ENCODE data around the gene ZNF367. TPM values are rescaled to one million over a fixed set of nuclear protein-coding genes. Genes with fewer than 3 reads are reported as not detected.
"Not testable (repeated sequence)": the region's sequence is repeated elsewhere in the genome, so short reads cannot be mapped to it uniquely, and the experiment has no call there.

Gene ZNF367
- total RNA-seq, 1 donor from 2014 or later, result 18.0 TPM

- no peak for TF ChIP-seq EZH2phosphoT487 (IDR thresholded peaks at IDR 0.05)
- TF ChIP-seq CTCF (IDR thresholded peaks at IDR 0.05), result no peak
- no peak for TF ChIP-seq EZH2 (IDR thresholded peaks at IDR 0.05)
- Histone ChIP-seq H3K27me3 (no peaks in the 10 kb centered on the region), H3K4me2 (no peak overlapping the region), H4K20me1 (ENCODE audit: low read depth) (no peaks in the 10 kb centered on the region), H3K4me1 (no peaks in the 10 kb centered on the region), H3K36me3 (no peaks in the 10 kb centered on the region), H3K9me3 (ENCODE audit: low read depth) (no peaks in the 10 kb centered on the region), H3K4me3 (no peak overlapping the region), H2AFZ (replicated peaks) (no peak overlapping the region), H3K9ac (no peak overlapping the region), H3F3A (ENCODE audit: low read depth) (no peaks in the 10 kb centered on the region), H3K79me2 (ENCODE audit: low read depth) (no peaks in the 10 kb centered on the region), H3K27ac (no peak overlapping the region)
- Mint-ChIP-seq H3K4me3 (no peak overlapping the region), H3K36me3 (peaks cover 10% of the 10 kb centered on the region), H3K27me3 (ENCODE audit: insufficient read depth, low read depth) (no peaks in the 10 kb centered on the region), H3K4me1 (no peaks in the 10 kb centered on the region), H3K27ac (no peak overlapping the region), H3K9me3 (no peaks in the 10 kb centered on the region)
- no peak for DNase-seq (ENCODE audit: low spot score)
Observed at GRCh38 chr9:96361668-96362067, 56.5 kb downstream of the ZNF367 start.

GRCh38 chr9:96360976-96361375 is 57.2 kb downstream of the ZNF367 start:
- Histone ChIP-seq H2AFZ (replicated peaks) (no peak overlapping the region), H3K4me2 (no peak overlapping the region), H4K20me1 (ENCODE audit: low read depth) (no peaks in the 10 kb centered on the region), H3K9me3 (ENCODE audit: low read depth) (no peaks in the 10 kb centered on the region), H3K4me3 (no peak overlapping the region), H3K79me2 (ENCODE audit: low read depth) (no peaks in the 10 kb centered on the region), H3K4me1 (no peaks in the 10 kb centered on the region), H3K9ac (no peak overlapping the region), H3K36me3 (no peaks in the 10 kb centered on the region), H3K27me3 (no peaks in the 10 kb centered on the region), H3F3A (ENCODE audit: low read depth) (no peaks in the 10 kb centered on the region), H3K27ac (no peak overlapping the region)
- peaks cover 10% of the 10 kb centered on the region for H3K36me3 Mint-ChIP-seq
- DNase-seq (ENCODE audit: low spot score), result no peak
- H3K9me3 Mint-ChIP-seq, result no peaks in the 10 kb centered on the region
- H3K4me1 Mint-ChIP-seq, result no peaks in the 10 kb centered on the region
- H3K27me3 Mint-ChIP-seq (ENCODE audit: insufficient read depth, low read depth), result no peaks in the 10 kb centered on the region
- TF ChIP-seq EZH2phosphoT487 (IDR thresholded peaks at IDR 0.05) (no peak), EZH2 (IDR thresholded peaks at IDR 0.05) (no peak), CTCF (IDR thresholded peaks at IDR 0.05) (no peak)
- no peak overlapping the region for H3K4me3 Mint-ChIP-seq
- no peak overlapping the region for H3K27ac Mint-ChIP-seq

- H3K27me3 Mint-ChIP-seq (ENCODE audit: insufficient read depth, low read depth); H2AFZ ChIP-seq (replicated peaks); H3K27ac Mint-ChIP-seq; H3F3A ChIP-seq (ENCODE audit: low read depth); H3K27ac ChIP-seq; H3K4me3 ChIP-seq; H3K4me2 ChIP-seq; H3K9ac ChIP-seq; H3K9me3 ChIP-seq (ENCODE audit: low read depth); DNase-seq (ENCODE audit: low spot score); H4K20me1 ChIP-seq (ENCODE audit: low read depth); H3K4me3 Mint-ChIP-seq; H3K36me3 ChIP-seq; H3K4me1 Mint-ChIP-seq; H3K27me3 ChIP-seq; H3K4me1 ChIP-seq; H3K9me3 Mint-ChIP-seq; H3K79me2 ChIP-seq (ENCODE audit: low read depth): not testable (repeated sequence)
- H3K36me3 Mint-ChIP-seq, result peaks cover 10% of the 10 kb centered on the region
Observed at GRCh38 chr9:96360523-96360922, 57.6 kb downstream of the ZNF367 start.

- no peak overlapping the region for H3K4me3 ChIP-seq
- DNase-seq (ENCODE audit: low spot score), result no peak
- no peak overlapping the region for H3K27ac ChIP-seq
- H3K4me3 Mint-ChIP-seq, result no peak overlapping the region
- no peak overlapping the region for H2AFZ ChIP-seq (replicated peaks)
- no peaks in the 10 kb centered on the region for H3K9me3 ChIP-seq (ENCODE audit: low read depth)
- H3F3A ChIP-seq (ENCODE audit: low read depth), result no peaks in the 10 kb centered on the region
- TF ChIP-seq CTCF (IDR thresholded peaks at IDR 0.05) (no peak), EZH2phosphoT487 (IDR thresholded peaks at IDR 0.05) (no peak), EZH2 (IDR thresholded peaks at IDR 0.05) (no peak)
- no peaks in the 10 kb centered on the region for H4K20me1 ChIP-seq (ENCODE audit: low read depth)
- H3K4me1 ChIP-seq, result peaks cover 4% of the 10 kb centered on the region
- peaks cover 10% of the 10 kb centered on the region for H3K4me1 Mint-ChIP-seq
- peaks cover 3% of the 10 kb centered on the region for H3K27me3 Mint-ChIP-seq (ENCODE audit: insufficient read depth, low read depth)
- no peak overlapping the region for H3K27ac Mint-ChIP-seq
- H3K4me2 ChIP-seq, result peak overlapping the region; percentile 2
- H3K36me3 Mint-ChIP-seq, result peaks cover 25% of the 10 kb centered on the region
- H3K79me2 ChIP-seq (ENCODE audit: low read depth), result no peaks in the 10 kb centered on the region
- H3K27me3 ChIP-seq, result no peaks in the 10 kb centered on the region
- H3K9me3 Mint-ChIP-seq, result peaks cover 29% of the 10 kb centered on the region
- H3K9ac ChIP-seq, result no peak overlapping the region
- no peaks in the 10 kb centered on the region for H3K36me3 ChIP-seq
Observed at GRCh38 chr9:96350866-96351265, 67.3 kb downstream of the ZNF367 start.
